22Rv1 (cell line): Measurements from ENCODE around the gene GUCA2B.

Source experiments
- H3K27ac ChIP-seq: fragments of 450-650 bp; 2 replicates; pipeline ENCODE4 v1.5.1; 2017
- CTCF ChIP-seq: fragments of 450-650 bp; IDR thresholded peaks from 2 replicates; pipeline ENCODE4 v1.5.1; 2017; ENCODE audit warnings: mild to moderate bottlenecking
- ZFX ChIP-seq: fragments of 450-650 bp; IDR thresholded peaks from 2 replicates; pipeline ENCODE4 v1.6.1; 2017; ENCODE audit warnings: antibody characterized with exemption, borderline replicate concordance

The GUCA2B gene

DNA sequence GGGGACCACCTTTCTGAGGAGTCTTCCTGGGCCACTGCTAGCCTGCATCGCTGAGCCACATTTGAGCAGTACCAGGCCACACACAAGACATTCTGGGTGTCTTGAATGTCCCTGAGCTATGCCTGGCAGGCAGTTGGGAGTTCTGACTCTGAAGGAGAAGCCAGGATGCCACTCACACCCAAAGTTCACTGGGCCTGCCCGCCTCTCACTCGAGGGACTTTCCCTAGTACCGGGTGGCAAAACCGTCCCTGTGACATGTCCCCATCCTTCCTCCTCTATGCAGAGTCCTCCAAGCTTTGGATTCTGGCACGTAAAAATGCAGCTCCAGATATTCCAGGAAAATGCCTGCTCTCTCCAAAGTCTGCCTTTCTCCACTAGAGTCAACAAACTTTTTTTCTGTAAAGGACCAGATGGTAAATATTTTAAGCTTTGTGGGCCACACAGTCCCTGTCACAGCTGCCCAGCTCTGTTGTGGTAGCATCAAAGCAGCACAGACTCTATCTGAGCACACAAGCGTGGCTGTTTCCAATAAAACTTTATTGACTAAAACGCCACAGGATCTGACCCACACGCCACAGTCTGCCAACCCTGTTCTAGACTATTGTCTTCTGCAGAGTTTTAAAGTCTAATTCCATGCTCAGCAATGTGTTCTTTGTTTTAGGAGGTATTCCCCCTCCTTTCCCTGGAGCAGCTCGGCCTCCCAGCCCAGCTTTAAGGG lies 19.2 kb upstream of the GUCA2B start:
- TF ChIP-seq ZFX (no peak), CTCF (no peak)
- no peak overlapping the region for H3K27ac ChIP-seq

DNA sequence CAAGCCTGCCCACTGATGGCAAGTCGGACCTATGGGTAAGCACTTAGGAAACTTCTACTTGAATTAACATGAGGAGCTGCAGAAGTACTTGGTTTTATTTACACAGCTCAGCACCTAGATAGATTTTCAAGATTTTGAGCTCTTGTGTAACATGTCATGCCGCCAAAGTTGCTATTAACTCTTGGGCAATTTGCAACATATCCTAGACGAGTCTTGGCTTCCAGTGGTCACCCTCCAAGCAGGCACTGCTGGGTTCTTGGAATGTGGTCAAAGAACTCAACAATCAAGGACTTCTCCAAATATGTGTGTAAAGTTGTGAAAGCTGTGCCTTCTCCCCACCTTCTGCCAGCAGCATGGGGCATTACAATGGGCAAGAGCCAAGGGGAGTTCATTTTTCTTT lies 17.8 kb upstream of the GUCA2B start:
- no peak overlapping the region for H3K27ac ChIP-seq
- no peak for TF ChIP-seq CTCF
- no peak for TF ChIP-seq ZFX

GRCh38 chr1:42136466-42136865 lies 16.7 kb upstream of the GUCA2B start:
- TF ChIP-seq CTCF: no peak
- TF ChIP-seq ZFX: no peak
- no peak overlapping the region for H3K27ac ChIP-seq

- TF ChIP-seq CTCF (no peak), ZFX (no peak)
- no peak overlapping the region for H3K27ac ChIP-seq
Measured at GRCh38 chr1:42137766-42138165, 15.4 kb upstream of the GUCA2B start.

DNA sequence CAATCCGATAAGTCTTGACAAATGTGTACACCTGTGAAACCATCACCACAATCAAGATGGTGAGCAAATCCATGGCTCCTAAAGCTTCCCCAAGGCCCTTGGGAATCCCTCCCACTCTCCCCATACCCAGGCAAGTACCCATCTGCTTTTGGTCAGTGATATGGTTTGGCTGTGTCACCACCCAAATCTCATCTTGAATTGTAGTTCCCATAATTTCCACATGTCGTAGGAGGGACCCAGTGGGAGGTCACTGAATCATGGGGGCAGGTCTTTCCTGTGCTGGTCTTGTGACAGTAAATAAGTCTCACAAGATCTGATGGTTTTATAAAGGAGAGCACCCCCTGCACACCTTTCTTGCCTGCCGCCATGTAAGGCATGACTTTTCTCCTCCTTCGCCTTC lies 14.6 kb upstream of the GUCA2B start:
- no peak for TF ChIP-seq ZFX
- no peak for TF ChIP-seq CTCF
- H3K27ac ChIP-seq: no peak overlapping the region

GRCh38 chr1:42139444-42139843 lies 13.8 kb upstream of the GUCA2B start:
- TF ChIP-seq ZFX (no peak), CTCF (no peak)
- no peak overlapping the region for H3K27ac ChIP-seq

- H3K27ac ChIP-seq: no peak overlapping the region
- TF ChIP-seq CTCF: no peak
- no peak for TF ChIP-seq ZFX
Measured at GRCh38 chr1:42140191-42140590, 13.0 kb upstream of the GUCA2B start.
